Iris pigment epithelial cell (primary cell): ENCODE results near the gene OXSM.

Experiments used
- DNase-seq: peaks from one replicate; pipeline ENCODE4 v3.0.0-alpha.2; 2011; ENCODE audit warnings: low read depth

Gene OXSM

DNA sequence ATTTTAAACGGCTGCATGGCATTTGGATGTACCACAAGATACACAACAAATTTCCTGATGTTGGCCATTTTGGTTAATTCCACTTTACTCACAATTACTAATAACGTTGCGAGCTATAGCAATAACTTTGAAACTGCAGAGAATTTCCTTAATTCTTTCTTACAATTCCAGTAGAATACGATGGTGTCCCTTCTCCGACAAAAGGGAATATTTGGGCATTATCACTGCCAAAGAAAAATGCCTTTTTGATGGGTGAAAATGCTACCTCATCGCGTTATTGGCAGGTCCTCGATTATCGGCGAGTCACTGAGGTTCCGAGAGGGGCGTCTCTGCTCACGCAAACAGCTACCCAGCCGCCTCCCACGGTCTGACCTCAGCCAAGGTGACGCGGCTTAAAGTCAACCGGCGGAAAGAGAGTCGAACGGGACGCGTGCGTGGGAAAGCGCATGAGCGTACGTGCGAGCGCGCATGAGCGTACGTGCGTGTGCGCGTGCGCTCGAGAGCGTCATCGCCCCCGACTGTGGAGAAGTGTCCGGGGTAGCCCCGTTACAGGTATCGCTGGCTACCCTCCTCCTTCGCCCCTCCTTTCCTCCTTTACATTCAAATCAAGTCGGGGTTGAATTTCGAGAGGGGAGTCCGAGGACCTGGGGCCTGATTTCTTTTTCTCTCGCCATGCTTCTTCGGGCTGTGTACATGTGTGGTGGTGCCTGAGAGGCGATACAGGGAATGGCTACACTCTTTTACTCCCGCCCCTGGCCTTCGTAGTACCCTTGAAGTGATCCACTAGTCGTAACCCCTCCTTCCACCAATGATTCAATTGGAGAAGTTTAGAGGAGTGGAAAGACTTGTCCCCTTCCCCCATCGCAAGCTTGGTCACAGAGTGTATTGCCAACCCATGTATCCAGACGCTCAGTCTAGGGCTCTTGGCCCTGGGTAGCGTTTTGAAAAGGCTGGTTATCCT is at the start of gene OXSM:
OXSM (plus strand) TSS at position 495 of the 961 bp plus-strand sequence. CDS start 931 bp downstream, outside the sequence.
- DNase-seq, result peak; percentile 96

DNA sequence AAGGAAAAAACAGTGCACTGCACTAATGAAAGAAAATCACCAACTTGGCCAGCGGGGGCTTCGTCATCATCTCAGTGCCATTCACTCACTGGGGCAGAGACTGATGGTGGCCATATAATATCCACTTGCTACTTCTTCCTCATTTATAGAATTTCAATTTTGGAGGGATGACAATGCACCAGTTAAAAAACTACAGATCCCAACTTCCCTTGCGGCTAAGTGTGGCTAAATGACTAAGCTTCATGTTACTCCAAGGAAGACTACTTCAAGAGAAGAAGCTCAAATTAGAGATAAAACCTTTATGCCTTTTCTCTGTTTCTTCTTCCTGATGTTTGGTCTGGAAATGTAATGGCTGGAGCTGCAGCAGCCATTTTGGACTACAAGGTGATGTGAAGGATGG is 45.4 kb upstream of the OXSM start:
- no peak for DNase-seq

DNA sequence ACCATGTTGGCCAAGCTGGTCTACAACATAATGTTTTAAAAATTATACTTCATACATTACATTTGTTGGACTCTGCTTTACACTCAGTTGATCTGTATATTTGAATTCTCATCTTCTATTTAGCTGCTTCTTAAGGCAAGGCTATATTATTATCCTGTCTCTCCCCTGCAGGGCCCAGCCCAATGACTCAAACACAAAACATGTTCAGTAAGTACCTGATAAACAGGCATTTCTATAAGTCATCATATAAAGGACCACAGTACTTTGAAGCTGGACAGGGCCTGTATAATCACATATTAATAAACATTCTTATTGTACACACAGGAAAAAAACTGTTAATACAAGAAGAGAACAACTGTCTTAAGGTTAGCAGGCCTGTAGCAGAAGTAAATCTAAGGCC is 42.9 kb upstream of the OXSM start:
- DNase-seq, result peak; percentile 56

DNA sequence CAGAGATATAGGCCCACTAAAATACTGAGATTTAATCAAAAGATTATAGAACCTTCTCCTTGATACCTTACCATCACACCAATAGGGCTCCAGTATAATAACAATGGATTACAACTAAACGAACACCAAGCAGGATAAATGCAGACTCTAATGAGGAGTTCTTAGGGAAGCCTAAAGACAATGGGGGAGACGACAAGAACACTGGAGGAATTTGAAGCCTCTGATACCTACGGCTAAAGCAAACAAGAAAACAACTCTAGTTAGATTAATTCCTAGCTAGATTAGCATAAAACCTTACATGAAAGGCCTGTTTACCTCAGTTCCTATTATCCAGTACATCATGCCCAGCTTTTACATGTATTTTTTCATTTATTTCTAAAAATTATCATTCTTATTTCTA is 41.7 kb upstream of the OXSM start:
- no peak for DNase-seq

DNA sequence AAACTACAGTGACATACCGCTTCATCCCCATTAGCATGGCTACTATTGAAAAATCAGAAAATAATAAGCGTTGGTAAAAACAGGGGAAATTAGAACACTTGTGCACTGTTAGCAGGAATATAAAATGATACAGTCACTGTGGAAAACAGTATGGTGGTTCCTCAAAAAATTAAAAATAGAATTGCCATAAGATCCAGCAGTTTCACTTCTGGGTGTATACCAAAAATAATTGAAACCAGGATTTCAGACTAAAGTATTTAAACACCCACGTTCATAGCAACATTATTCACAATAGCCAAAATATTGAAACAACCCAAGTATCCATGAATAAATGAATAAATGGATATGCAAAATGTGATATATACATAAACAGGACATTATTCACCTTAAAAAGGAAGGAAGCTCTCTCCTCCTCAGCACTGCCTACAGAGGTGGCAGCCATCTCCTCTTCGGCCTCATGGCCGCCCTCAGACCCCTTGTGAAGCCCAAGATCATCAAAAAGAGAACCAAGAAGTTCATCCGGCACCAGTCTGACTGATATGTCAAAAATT is 40.8 kb upstream of the OXSM start:
- DNase-seq, result no peak

DNA sequence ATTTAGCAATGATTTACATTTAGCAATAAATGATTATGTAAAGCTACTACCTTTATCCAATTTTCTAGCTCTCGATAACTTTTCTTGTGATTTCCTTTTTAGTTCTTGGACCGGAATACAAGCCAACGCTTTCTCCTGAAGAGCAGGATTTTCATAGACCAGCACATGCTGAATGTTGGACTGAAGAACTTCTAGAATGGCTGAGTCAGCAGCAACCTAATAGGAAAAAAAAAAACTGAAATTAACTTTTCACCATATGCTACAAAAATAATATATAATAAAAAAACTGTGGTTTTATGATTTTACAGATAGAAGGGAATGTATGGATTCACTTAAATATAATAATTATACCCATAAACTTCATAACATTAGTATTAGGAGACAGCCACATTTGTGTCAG is 38.8 kb upstream of the OXSM start:
- DNase-seq, result no peak

DNA sequence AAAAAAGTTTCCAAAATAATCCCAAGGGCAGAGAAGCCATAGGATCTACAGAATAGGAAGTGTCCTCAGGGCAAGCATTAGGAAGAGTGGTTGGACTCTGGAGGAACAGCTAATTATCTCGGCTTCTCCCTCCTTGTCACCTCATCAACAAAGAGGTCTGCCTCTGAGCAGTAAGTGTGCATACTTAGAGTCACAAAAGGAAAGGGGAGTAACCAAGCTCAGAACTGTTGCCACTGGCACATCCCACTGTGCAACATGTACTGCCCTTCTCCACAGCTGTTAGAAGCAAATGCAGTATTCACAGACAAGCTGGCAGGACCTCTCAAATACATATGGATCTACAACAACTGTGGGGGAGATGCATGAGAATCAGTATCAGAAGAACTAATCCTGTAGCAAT is 38.2 kb upstream of the OXSM start:
- DNase-seq, result no peak

DNA sequence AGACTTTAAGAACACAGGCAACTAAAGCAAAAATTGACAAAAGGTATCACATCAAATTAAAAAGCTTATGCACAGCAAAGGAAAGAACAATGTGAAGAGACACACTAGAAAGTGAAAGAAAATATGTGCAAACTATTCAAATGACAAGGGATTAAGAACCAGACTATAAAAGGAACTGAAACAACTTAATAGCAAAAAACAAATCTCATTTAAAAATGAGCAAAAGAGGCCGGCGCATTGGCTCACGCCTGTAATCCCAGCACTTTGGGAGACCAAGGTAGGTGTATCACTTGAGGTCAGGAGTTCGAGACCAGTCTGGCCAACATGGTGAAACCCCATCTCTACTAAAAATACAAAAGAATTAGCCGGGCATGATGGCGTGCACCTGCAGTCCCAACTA is 21.0 kb upstream of the OXSM start:
- no peak for DNase-seq

DNA sequence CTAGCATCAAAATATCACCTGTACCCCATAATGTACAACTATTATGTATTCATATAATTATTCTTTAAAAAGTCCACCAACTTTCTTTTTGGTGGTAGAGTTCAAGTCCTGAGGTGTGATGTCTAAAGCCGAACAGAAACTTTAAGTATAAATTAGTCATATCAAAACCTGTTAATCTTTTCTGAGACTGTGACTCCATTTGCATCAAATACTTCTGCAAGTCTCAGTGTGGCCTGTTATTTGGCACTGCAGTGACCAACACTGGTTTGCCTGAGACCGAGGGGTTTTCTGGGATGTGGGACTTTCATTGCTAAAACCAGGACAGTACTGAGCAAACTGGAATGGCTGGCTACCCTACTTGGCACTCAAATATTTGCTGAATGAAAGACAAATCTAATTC is 14.0 kb upstream of the OXSM start:
- no peak for DNase-seq

DNA sequence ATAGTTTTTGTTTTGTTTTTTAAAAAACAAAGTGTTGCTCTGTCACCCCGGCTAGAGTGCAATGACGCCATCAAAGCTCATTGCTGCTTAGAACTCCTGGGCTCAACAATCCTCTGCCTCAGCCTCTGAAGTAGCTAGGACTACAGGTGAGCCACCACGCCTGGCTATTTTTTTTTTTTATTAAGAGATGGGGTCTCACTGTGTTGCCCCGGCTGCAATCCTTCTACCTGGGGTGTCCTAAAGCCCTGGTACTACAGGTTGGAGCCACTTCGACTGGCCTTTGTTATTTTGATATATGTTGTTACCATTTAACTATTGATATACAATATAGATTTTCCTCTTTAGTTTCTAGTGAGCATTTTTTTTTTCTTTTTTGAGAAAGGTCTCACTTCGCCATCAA is 9.3 kb upstream of the OXSM start:
- DNase-seq, result no peak

DNA sequence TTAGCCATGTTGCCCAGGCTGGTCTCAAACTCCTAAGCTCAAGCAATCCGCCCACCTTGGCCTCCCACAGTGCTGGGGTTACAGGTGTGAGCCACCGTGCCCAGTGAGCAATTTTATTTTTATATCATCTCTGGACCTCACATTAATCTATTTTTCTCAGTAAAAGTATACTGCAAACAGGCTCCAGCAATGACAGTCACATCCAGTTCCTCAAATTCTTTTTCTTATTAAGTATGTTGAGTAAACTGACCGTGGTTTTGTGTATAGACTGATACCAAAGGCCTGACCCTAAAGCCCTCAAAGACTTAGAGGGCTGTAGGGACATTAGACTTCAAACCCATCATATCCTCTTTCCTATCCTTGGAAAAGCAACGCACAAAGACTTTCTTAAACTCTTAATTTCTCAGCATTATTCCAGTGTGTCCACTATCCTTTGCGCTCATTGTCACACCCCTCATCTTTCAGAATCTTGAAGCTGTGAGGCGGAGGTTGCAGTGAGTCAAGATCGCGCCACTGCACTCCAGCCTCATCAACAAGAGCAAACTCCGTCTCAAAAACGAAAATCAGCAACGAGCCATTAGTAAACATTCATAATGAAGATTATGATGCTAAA is 8.6 kb upstream of the OXSM start:
- no peak for DNase-seq

DNA sequence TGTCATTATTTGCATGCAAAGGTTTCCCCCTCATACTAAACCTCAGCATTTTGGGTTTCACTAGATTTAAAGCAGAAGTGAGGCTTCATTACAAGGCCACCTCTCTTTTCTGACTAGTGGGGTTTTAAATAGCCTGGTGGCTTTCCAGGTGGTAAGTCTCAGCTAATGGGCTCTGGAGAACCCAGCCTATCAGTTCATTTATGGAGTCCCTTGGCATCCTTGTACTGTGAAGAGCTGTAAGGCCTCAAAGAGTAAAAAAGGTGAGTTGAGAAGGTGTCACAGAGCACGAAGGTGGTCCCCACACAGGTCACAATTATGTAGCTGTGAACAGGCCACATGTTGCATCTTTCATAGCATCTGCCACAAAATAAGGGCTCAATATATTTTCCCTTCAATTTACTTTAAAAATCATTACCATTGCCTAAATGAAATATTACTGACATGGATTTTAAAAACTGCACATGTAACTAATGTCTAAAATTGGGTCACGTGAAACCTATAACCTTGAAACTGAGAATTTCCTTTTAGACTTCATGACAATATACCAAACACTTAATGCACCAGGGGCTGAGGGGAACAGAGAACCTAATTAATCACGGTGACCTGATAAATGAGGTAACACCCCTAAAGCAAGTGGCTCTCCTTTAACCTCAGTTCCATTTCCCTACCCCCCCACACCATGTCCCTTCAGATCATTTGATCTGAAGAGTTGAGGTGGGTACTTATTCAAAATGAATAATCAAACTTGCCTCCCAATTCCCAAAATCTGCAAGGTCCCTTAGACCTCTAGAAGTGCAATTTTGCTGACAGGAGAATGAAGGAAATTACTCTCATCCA is 7.9 kb upstream of the OXSM start:
- no peak for DNase-seq

DNA sequence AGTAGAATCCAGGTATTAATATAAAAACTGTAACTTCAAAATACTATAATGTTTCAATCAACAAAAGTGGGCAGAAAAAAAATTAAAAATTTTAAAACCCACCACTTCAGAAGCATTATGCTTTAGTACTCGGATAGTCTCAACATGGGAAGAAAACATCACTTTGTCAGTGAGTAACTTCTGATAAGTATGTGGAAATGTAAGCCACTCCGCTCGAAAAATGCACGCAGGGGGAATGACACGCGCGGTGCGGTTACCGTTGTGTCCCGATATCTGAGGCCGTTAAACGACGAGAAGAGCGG is 7.3 kb upstream of the OXSM start:
- DNase-seq, result no peak

DNA sequence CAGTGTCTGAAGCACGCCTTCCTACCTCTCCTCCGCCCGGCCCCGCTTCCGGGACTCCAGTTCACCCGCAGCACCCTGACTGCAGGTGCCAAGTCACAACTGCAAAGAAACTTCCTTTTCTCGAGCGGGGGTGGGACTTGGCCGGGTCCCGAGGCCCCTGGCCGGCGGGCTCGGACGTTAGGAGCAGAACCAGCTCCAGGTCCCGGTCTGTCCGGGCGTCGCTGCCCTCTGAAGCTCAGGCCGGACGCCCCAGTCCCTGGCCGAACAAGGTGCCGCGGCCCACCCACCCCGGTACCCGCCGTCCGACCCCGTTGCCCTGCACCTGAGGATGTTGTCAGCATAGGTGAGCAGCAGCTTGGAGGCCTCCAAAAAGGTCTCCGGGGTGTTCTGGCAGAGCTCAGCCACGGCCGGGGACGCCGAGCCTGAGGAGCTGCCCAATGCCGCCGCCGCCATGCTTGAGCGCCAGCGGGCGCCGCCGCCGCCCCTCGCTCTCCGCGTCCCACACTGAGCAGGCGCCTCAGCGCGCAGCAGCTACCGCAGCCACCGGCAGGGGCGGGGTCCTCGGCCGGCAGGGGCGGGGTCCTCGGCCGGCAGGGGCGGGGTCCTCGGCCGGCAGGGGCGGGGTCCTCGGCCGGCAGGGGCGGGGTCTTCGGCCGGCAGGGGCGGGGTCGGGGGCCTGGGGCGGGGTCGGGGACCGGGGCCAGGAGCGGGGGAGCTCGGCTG is 6.8 kb upstream of the OXSM start, which contains the start of gene NGLY1:
NGLY1 (minus strand) TSS at position 506 of the 723 bp plus-strand sequence; CDS start at position 453, 53 bp downstream.
- peak; percentile 84 for DNase-seq

DNA sequence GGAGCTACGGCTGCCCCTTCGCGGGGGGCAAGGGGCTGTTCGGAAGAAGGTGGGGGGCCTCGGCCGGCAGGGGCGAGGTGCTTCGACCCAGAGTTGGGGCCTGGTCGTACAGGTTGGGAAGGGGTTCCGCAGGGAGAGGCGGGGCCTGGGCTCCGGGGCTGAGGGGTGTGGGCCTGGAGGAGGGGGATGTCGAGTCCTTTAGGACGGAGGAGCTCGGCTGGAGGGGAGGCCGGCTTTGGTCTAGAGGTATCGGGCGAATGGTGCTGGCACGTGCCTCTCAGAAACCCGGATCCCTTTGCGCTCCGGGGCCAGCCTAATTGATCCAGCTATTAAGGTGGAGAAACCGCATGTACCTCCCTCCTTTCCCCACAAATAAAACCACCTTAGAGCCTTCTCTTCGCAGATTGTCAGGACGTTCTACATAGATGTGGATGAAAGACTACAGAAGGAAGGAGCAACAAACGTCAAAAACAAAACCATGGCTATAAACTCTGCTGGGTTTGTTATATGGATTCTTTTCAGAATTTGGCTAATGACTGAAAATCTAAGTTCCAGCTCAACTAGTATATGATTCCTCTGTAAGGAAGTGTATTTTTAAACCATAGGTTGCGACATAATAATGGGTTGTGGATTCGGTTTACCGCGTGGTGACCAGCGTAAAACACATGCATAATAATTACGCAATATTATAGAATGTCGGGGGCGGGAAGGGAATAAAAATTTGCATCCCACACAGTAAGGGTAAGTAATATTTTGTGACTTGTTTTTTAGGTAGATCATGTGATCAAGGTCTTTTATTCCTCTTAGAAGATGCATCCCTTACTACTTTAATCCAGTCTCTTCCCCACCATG is 6.0 kb upstream of the OXSM start:
- peak; percentile 59 for DNase-seq

DNA sequence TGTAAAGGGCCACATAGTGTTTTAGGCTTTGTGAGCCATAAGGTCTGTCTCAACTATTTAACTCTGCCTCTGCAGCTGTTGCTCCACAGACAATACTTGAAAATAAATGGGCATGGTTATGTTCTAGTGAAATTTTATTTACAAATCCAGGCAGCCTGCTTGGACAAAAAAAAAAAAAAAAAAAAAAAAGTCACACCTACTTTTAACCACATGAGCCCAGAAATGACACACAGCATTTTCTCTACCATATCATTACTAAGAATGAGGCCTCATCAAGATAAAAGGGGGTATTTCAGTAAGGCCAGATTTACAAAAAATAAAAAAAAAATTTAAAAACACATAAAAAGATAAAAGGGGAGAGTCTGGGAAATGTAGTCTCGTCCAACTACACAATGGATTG is 4.9 kb upstream of the OXSM start:
- no peak for DNase-seq

DNA sequence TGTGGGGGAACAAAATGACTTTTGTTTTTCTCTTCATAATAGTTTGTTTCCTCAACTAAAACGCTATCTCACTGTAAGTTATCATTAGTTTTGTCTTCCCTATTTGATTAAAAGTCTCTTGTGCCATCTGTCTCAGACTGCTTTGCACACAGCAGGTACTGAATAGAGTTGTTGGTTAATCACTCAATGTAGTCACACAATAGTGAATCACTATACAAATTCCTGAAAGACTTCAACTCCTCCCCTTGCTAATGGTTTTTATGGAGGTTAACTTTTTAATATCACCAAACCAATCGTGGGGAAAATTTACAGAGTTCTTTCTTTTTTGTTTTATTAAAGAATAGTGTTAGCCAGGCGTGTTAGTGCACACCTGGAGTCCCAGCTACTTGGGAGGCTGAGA is 4.1 kb upstream of the OXSM start:
- DNase-seq, result no peak

DNA sequence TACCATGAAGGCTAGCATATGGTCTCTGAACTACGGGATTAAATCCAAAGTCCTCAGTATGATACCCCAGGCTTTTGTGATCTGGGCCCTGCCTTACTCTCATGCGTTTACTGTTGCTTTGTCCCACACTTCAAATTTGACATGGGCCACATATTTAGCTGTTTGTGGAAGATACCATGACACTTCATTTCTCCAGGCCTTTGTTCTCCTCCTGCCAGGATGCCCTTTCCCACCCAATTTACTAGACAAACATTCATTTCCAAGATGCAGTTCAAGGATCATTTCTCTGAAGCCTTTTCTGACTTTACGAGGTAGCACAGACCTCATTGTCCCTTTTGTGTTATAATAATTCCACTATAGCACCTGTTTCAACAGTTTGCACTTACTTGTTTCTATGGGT is 2.2 kb upstream of the OXSM start:
- no peak for DNase-seq

DNA sequence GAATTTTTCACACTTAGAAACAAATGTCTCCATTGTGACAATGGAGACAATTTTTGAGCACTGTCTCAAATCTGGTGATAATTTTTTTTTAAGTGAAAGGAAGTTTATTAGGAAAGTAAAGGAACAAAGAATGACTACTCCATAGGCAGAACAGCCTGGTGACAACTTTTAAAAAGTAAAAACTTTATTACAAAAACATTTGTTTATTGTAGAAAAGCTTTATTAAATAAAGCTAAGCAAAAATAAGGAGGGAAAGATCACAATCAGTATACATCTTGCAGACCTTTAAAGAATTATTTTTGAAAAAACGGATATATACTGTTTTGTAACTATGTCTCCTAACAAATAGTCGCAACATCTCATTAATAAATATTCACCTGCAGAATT is 688 bp upstream of the OXSM start:
- DNase-seq, result no peak

DNA sequence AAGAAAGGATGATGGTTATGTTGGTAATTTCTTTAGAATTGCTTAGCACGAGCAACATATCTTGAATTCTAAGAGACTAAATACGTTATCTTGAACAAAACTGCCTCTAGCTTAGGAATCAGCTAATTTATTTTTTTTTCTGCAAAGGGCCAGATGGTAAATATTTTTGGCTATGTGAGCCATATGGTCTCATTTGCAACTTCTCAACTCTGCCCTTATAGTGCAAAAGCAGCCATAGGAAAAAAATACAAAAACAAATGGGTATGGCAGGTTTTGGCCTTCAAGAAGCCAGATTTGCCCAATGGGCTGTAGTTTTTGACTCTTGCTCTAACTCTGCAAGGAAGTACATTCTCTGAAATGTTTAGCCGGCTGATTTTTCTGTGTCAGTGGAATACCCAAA is 11.9 kb downstream of the OXSM start:
- no peak for DNase-seq

DNA sequence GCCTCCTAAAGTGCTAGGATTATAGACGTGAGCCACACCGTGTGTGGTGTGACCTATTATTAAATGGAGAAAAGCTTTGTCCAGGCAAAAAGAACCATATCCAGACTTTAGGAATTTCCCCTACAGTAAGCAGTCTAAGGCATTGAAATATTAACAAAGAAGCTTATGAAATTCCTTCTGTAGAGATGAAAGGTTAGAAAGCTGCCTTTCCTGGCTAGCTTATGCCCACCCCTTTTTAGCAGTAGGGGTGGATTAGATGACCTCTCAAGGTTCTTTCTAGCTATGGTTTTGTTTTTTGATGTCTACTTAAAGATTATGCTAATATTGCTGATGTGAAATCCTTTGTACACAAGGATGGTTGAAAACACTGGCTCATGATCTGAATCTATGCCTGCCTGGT is 13.9 kb downstream of the OXSM start:
- DNase-seq, result no peak
